Thyroid gland (tissue), 4 donors: ENCODE data around the gene COMTD1.
"Not testable (repeated sequence)": the region's sequence is repeated elsewhere in the genome, so short reads cannot be mapped to it uniquely, and the experiment has no call there.

ENCODE experiments used
- CTCF ChIP-seq, 6 experiments: fragments of 200-600 bp in 3 of 6; fragments of 450-650 bp in 3 of 6; sonication (generic) in 3 of 6; IDR thresholded peaks; one replicate each; pipeline ENCODE4 v1.5.1; 2016 to 2019; ENCODE audit warnings: antibody characterized with exemption in 6 of 6, mild to moderate bottlenecking in 2 of 6, inconsistent platforms in 1 of 6, moderate library complexity in 1 of 6
- POLR2A ChIP-seq, 2 donors: fragments of 450-650 bp; IDR thresholded peaks; one replicate each; pipeline ENCODE4 v1.6.1; 2017; ENCODE audit warnings: antibody characterized with exemption in 2 of 2, mild to moderate bottlenecking in 2 of 2, moderate library complexity in 1 of 2

DNA sequence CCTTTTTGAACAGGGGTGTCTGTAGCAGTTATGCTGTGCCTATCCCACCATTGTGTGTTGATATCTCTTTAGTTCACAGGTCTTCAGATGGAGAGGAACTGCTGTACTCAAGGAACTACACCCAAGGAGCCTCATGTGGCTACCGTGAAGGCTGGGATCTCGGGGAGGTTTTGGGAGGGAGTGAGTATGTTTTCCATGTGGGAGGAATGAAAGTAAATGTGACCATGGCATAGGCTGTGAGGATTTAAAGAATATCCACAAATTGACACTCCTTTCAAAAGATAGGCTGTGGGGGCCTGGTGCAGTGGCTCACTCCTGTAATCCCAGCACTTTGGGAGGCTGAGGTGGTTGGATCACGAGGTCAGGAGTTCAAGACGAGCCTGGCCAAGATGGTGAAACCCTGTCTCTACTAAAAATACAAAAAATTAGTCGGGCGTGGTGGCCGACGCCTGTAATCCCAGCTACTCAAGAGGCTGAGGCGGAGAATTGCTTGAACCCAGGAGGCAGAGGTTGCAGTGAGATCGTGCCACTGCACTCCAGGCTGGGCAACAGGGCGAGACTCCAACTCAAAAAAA is 32.6 kb downstream of the COMTD1 start:
- not testable (repeated sequence) for TF ChIP-seq CTCF, POLR2A (IDR thresholded peaks at IDR 0.05)
